Activated CD8-positive, alpha-beta memory T cell treated with anti-CD3 and anti-CD28 coated beads for 36 hours (primary cell): Measurements from ENCODE around the gene NRBF2. TPM values are rescaled to one million over a fixed set of nuclear protein-coding genes. Genes with fewer than 3 reads are reported as not detected.
"Not testable (repeated sequence)": the region's sequence is repeated elsewhere in the genome, so short reads cannot be mapped to it uniquely, and the experiment has no call there.

Experiments used
- CTCF ChIA-PET: fragments of 350-600 bp; sonication (Branson Sonifier 250); formaldehyde crosslinking; loops from one replicate; lab custom pipeline; 2021; ENCODE audit warnings: antibody characterized with exemption; lab: Charles Lee
- POLR2A ChIA-PET: fragments of 350-600 bp; sonication (Branson Sonifier 250); formaldehyde crosslinking; loops from one replicate; lab custom pipeline; 2021; ENCODE audit warnings: antibody characterized with exemption; lab: Charles Lee
- total RNA-seq, 2 experiments: library from RNA; stranded (reverse); gene quantifications; one replicate each; pipeline ENCODE4 v1.2.3, GENCODE V29; 2021

Gene NRBF2
- total RNA-seq, 2 experiments from 2014 or later = 25.1 to 29.8 TPM

- CTCF ChIA-PET = not testable (repeated sequence)
These were observed 20.9 kb downstream of the NRBF2 start for GRCh38 chr10:63153868-63154545.

GRCh38 chr10:63154546-63155387, 21.6 kb downstream of the NRBF2 start:
- CTCF ChIA-PET = interaction anchor here (0.8 kb wide), 1 partner anchor 12 kb away, joined by 4 read pairs; no protein-coding TSS in a partner anchor
- POLR2A ChIA-PET = interaction anchor here (0.5 kb wide), 1 partner anchor 474 kb away, joined by 3 read pairs; no protein-coding TSS in a partner anchor

More at GRCh38 chr10:63153868-63154545, 20.9 kb downstream of the NRBF2 start:
- POLR2A ChIA-PET = not testable (repeated sequence)

GRCh38 chr10:63155388-63156020, 22.4 kb downstream of the NRBF2 start:
- ChIA-PET CTCF (interaction anchor here (0.8 kb wide), 1 partner anchor 11 kb away, joined by 4 read pairs; no protein-coding TSS in a partner anchor), POLR2A (interaction anchor here (0.5 to 0.9 kb wide), 2 partner anchors 21 to 474 kb away, joined by 3 read pairs; no protein-coding TSS in a partner anchor)

GRCh38 chr10:63156236-63156635, 23.1 kb downstream of the NRBF2 start:
- POLR2A ChIA-PET = interaction anchor here (0.9 kb wide), 1 partner anchor 22 kb away, joined by 3 read pairs; no protein-coding TSS in a partner anchor
- CTCF ChIA-PET = interaction anchor here (0.7 to 3.1 kb wide), 3 partner anchors 11 to 146 kb away, joined by 3 to 16 read pairs (median 3); no protein-coding TSS in a partner anchor

GRCh38 chr10:63157845-63158624, 24.9 kb downstream of the NRBF2 start:
- POLR2A ChIA-PET = interaction anchor here (0.6 kb wide), 1 partner anchor 249 kb away, joined by 4 read pairs; no protein-coding TSS in a partner anchor
- CTCF ChIA-PET = interaction anchor here (0.6 to 3.1 kb wide), 14 partner anchors 9 to 1117 kb away, joined by 3 to 16 read pairs (median 4); no protein-coding TSS in a partner anchor

GRCh38 chr10:63161592-63161991, 28.5 kb downstream of the NRBF2 start:
- POLR2A ChIA-PET = no interaction called here
- CTCF ChIA-PET = interaction anchor here (1.4 to 1.9 kb wide), 2 partner anchors 558 to 724 kb away, joined by 4 to 5 read pairs; no protein-coding TSS in a partner anchor

GRCh38 chr10:63164166-63164623, 31.1 kb downstream of the NRBF2 start:
- CTCF ChIA-PET = interaction anchor here (3.6 kb wide), 1 partner anchor 556 kb away, joined by 27 read pairs; no protein-coding TSS in a partner anchor
- POLR2A ChIA-PET = no interaction called here

- ChIA-PET CTCF (interaction anchor here (1.6 to 3.6 kb wide), 3 partner anchors 14 to 555 kb away, joined by 4 to 27 read pairs (median 22); no protein-coding TSS in a partner anchor), POLR2A (no interaction called here)
These were observed 32.1 kb downstream of the NRBF2 start for GRCh38 chr10:63165249-63165648.

GRCh38 chr10:63166742-63167258, 33.7 kb downstream of the NRBF2 start:
- ChIA-PET CTCF (interaction anchor here (0.7 to 3.6 kb wide), 12 partner anchors 9 to 553 kb away, joined by 3 to 27 read pairs (median 4); partner anchors contain the start of gene NRBF2), POLR2A (interaction anchor here (1.0 to 1.3 kb wide), 3 partner anchors 34 to 463 kb away, joined by 3 read pairs; partner anchors contain the start of gene NRBF2)

- ChIA-PET POLR2A (no interaction called here), CTCF (no interaction called here)
These were observed 35.8 kb downstream of the NRBF2 start for GRCh38 chr10:63168821-63169462.

- POLR2A ChIA-PET = no interaction called here
- CTCF ChIA-PET = no interaction called here
These were observed 36.5 kb downstream of the NRBF2 start for GRCh38 chr10:63169624-63170023.

GRCh38 chr10:63171255-63171855, 38.2 kb downstream of the NRBF2 start:
- CTCF ChIA-PET = interaction anchor here (0.5 to 0.6 kb wide), 2 partner anchors 354 to 535 kb away, joined by 3 read pairs; no protein-coding TSS in a partner anchor
- POLR2A ChIA-PET = no interaction called here

- ChIA-PET POLR2A (no interaction called here), CTCF (interaction anchor here (0.5 kb wide), 1 partner anchor 535 kb away, joined by 3 read pairs; no protein-coding TSS in a partner anchor)
These were observed 38.8 kb downstream of the NRBF2 start for GRCh38 chr10:63171926-63172325.

GRCh38 chr10:63173468-63174232, 40.5 kb downstream of the NRBF2 start:
- ChIA-PET CTCF (no interaction called here), POLR2A (interaction anchor here (1.0 kb wide), 1 partner anchor 533 kb away, joined by 3 read pairs; no protein-coding TSS in a partner anchor)

GRCh38 chr10:63175534-63175933, 42.4 kb downstream of the NRBF2 start:
- CTCF ChIA-PET = interaction anchor here (1.6 kb wide), 1 partner anchor 544 kb away, joined by 3 read pairs; no protein-coding TSS in a partner anchor
- POLR2A ChIA-PET = interaction anchor here (0.5 kb wide), 1 partner anchor 50 kb away, joined by 4 read pairs; no protein-coding TSS in a partner anchor

GRCh38 chr10:63192826-63193225, 59.7 kb downstream of the NRBF2 start:
- ChIA-PET CTCF (no interaction called here), POLR2A (interaction anchor here (0.7 kb wide), 1 partner anchor 810 kb away, joined by 3 read pairs; no protein-coding TSS in a partner anchor)
